Naive thymus-derived CD4-positive, alpha-beta T cell (primary cell): ENCODE results near the gene PNPLA2. TPM values are rescaled to one million over a fixed set of nuclear protein-coding genes. Genes with fewer than 3 reads are reported as not detected.

ENCODE experiments used
- ATAC-seq: fragments of 150-1000 bp; cut with Tn5 transposase; 2 replicates; pipeline ENCODE4 v1.10.0; 2021; ENCODE audit warnings: mild to moderate bottlenecking, moderate library complexity
- CTCF ChIA-PET: fragments of 350-600 bp; sonication (Branson Sonifier 250); formaldehyde crosslinking; loops from one replicate; lab custom pipeline; 2021; ENCODE audit warnings: antibody characterized with exemption; lab: Charles Lee
- POLR2A ChIA-PET: fragments of 350-600 bp; sonication (Branson Sonifier 250); formaldehyde crosslinking; loops from one replicate; lab custom pipeline; 2021; ENCODE audit warnings: antibody characterized with exemption, inconsistent platforms; lab: Charles Lee
- DNase-seq, 9 donors: peaks; one replicate each; pipeline versions ENCODE4 v3.0.0 to v3.0.0-alpha.2; 2020 to 2022; ENCODE audit warnings: mixed read lengths in 1 of 9
- H3K27ac ChIP-seq: one replicate; pipeline ENCODE4 v1.7.0; 2013; ENCODE audit warnings: mild to moderate bottlenecking, low read depth, low read length, moderate library complexity
- H3K27me3 ChIP-seq, 2 donors: one replicate each; pipeline ENCODE4 v1.7.0; 2013; ENCODE audit warnings: low read length in 2 of 2, mild to moderate bottlenecking in 2 of 2, moderate library complexity in 2 of 2; ENCODE audit not compliant: control insufficient read depth in 2 of 2, insufficient read depth in 2 of 2
- H3K36me3 ChIP-seq, 3 experiments: 1 replicate in 2 of 3; 2 replicates in 1 of 3; pipeline ENCODE4 v1.7.0; 2013; ENCODE audit warnings: low read length in 3 of 3, mild to moderate bottlenecking in 3 of 3, moderate library complexity in 1 of 3; ENCODE audit not compliant: insufficient read depth in 3 of 3, control insufficient read depth in 2 of 3
- H3K4me1 ChIP-seq, 2 donors: one replicate each; pipeline ENCODE4 v1.7.0; 2013; ENCODE audit warnings: low read length in 2 of 2, mild to moderate bottlenecking in 2 of 2, moderate library complexity in 1 of 2; ENCODE audit not compliant: control insufficient read depth in 2 of 2, insufficient read depth in 2 of 2
- H3K4me3 ChIP-seq: 2 replicates; pipeline ENCODE4 v1.7.0; 2013; ENCODE audit warnings: mild to moderate bottlenecking, low read length
- H3K9me3 ChIP-seq, 3 experiments: 1 replicate in 2 of 3; 2 replicates in 1 of 3; pipeline ENCODE4 v1.7.0; 2013; ENCODE audit warnings: low read length in 3 of 3; ENCODE audit not compliant: control insufficient read depth in 2 of 3
- H3K27ac Mint-ChIP-seq, 9 donors: one replicate each; pipeline ENCODE4 v1.8.0; 2020 to 2022; ENCODE audit warnings: mixed read lengths in 9 of 9, mild to moderate bottlenecking in 8 of 9, moderate library complexity in 5 of 9, inconsistent platforms in 2 of 9
- H3K27me3 Mint-ChIP-seq, 5 donors: one replicate each; pipeline ENCODE4 v1.8.0; 2021 to 2022; ENCODE audit warnings: mixed read lengths in 5 of 5, mild to moderate bottlenecking in 1 of 5
- H3K36me3 Mint-ChIP-seq, 5 donors: one replicate each; pipeline ENCODE4 v1.8.0; 2020 to 2022; ENCODE audit warnings: mixed read lengths in 5 of 5, mild to moderate bottlenecking in 3 of 5, inconsistent platforms in 1 of 5
- H3K4me1 Mint-ChIP-seq, 7 donors: one replicate each; pipeline ENCODE4 v1.8.0; 2020 to 2022; ENCODE audit warnings: mixed read lengths in 7 of 7, mild to moderate bottlenecking in 3 of 7, inconsistent platforms in 1 of 7
- H3K4me3 Mint-ChIP-seq, 10 donors: one replicate each; pipeline ENCODE4 v1.8.0; 2020 to 2022; ENCODE audit warnings: mild to moderate bottlenecking in 10 of 10, mixed read lengths in 10 of 10, moderate library complexity in 6 of 10, inconsistent platforms in 2 of 10
- H3K9me3 Mint-ChIP-seq, 11 donors: one replicate each; pipeline ENCODE4 v1.8.0; 2020 to 2022; ENCODE audit warnings: mixed read lengths in 11 of 11, mild to moderate bottlenecking in 4 of 11, inconsistent platforms in 1 of 11, moderate library complexity in 1 of 11
- intact Hi-C, 2 donors: fragments of 100-400 bp; cut with micrococcal nuclease; formaldehyde crosslinking; loops; one replicate each; pipeline ENCODE4 v1.15.1; 2023
- polyA plus RNA-seq, 2 donors: library from polyadenylated mRNA; unstranded; fragments of 300-500 nt; fragmentation: Illumina TruSeq; gene quantifications; one replicate each; pipeline ENCODE4 v1.2.3, GENCODE V29; 2021
- total RNA-seq, 6 experiments: library from RNA in 5 of 6; stranded (reverse) in 5 of 6; gene quantifications; 1 replicate in 5 of 6; 2 replicates in 1 of 6; pipeline ENCODE4 v1.2.3 and lab custom pipeline; 2021 to 2026

PNPLA2 gene
- total and polyA plus RNA-seq, 7 experiments from 2014 or later: 26.0 to 237 (median 203) TPM

GRCh38 chr11:788953-789940 is 29.5 kb upstream of the PNPLA2 start:
- H3K4me3 ChIP-seq: no peak overlapping the region
- DNase-seq: peak in 1 of 9 donors; percentile 7
- CTCF ChIA-PET: no interaction called here
- Mint-ChIP-seq H3K9me3 (no peaks in the 10 kb centered on the region), H3K36me3 (peaks cover 0 to 8% (median 0%) of the 10 kb centered on the region in 5 donors), H3K4me1 (peaks cover 0 to 6% (median 0%) of the 10 kb centered on the region in 7 donors), H3K27me3 (no peaks in the 10 kb centered on the region), H3K27ac (peak overlapping the region in 1 of 9 donors; percentile 58), H3K4me3 (peak overlapping the region in 1 of 10 donors; percentile 48)
- no peaks in the 10 kb centered on the region for H3K9me3 ChIP-seq
- H3K36me3 ChIP-seq: peaks cover 0 to 33% (median 0%) of the 10 kb centered on the region in 3 experiments
- H3K4me1 ChIP-seq: no peaks in the 10 kb centered on the region
- H3K27me3 ChIP-seq: no peaks in the 10 kb centered on the region
- intact Hi-C loops: no loop called here
- ATAC-seq: no peak
- POLR2A ChIA-PET: no interaction called here
- no peak overlapping the region for H3K27ac ChIP-seq

DNA sequence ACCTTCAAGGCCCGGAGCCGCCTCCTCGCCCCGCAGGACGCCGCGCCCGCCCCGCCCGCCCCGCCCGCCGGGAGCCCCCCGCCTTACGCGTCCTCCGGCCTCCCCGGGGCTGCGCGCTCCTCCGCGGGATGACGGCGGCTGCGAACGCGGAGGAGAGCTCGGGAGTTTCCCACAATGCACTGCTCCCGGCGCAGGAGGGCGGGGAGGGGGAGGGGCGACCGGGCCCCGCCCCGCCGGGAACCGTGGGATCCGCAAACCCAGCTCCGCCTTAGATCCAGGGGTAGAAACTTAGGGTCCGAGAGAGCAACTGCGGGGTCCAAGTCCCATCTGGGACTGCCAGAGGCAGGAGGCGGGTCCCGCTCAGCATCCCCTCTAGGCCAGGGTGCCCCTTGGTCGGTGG is 28.8 kb upstream of the PNPLA2 start, which contains the start of gene CEND1:
CEND1 (minus strand) TSS at position 148 of the 400 bp plus-strand sequence. CDS start 1,514 bp downstream, outside the sequence.
- Histone ChIP-seq H3K27me3 (no peaks in the 10 kb centered on the region), H3K9me3 (no peaks in the 10 kb centered on the region), H3K4me3 (no peak within 1 kb of the TSS), H3K4me1 (no peaks in the 10 kb centered on the region), H3K36me3 (peaks cover 0 to 36% (median 0%) of the 10 kb centered on the region in 3 experiments), H3K27ac (no peak within 1 kb of the TSS)
- Mint-ChIP-seq H3K36me3 (peaks cover 0 to 8% (median 0%) of the 10 kb centered on the region in 5 donors), H3K27me3 (no peaks in the 10 kb centered on the region), H3K4me1 (peaks cover 0 to 6% (median 0%) of the 10 kb centered on the region in 7 donors), H3K27ac (peak within 1 kb of the TSS in 1 of 9 donors; percentile 58), H3K4me3 (peak within 1 kb of the TSS in 2 of 10 donors; percentile 48 to 49), H3K9me3 (no peaks in the 10 kb centered on the region)
- intact Hi-C loops: loop anchor here (1.0 to 10.0 kb wide), 3 partner anchors 13 to 375 kb away; partner anchors contain the start of genes GATD1 (in 1 of the 2), LMNTD2 (in 1 of the 2), RASSF7 (in 1 of the 2) and SIGIRR (in 1 of the 2)
- CTCF ChIA-PET: no interaction called here
- POLR2A ChIA-PET: interaction anchor here (1.4 kb wide), 1 partner anchor 12 kb away, joined by 5 read pairs; no protein-coding TSS in a partner anchor
- peak; percentile 60 for ATAC-seq
- peak in 1 of 9 donors; percentile 68 for DNase-seq

- H3K27ac ChIP-seq: no peak overlapping the region
- Mint-ChIP-seq H3K27me3 (no peaks in the 10 kb centered on the region), H3K4me3 (peak overlapping the region in 1 of 10 donors; percentile 49), H3K4me1 (peaks cover 0 to 8% (median 2%) of the 10 kb centered on the region in 7 donors), H3K27ac (peak overlapping the region in 1 of 9 donors; percentile 42), H3K9me3 (no peaks in the 10 kb centered on the region), H3K36me3 (peaks cover 0 to 8% (median 0%) of the 10 kb centered on the region in 5 donors)
- peaks cover 0 to 6% of the 10 kb centered on the region in 2 donors for H3K4me1 ChIP-seq
- intact Hi-C loops: loop anchor here (1.0 to 10.0 kb wide), 3 partner anchors 14 to 376 kb away; partner anchors contain the start of genes GATD1 (in 1 of the 2), LMNTD2 (in 1 of the 2), RASSF7 (in 1 of the 2) and SIGIRR (in 1 of the 2)
- CTCF ChIA-PET: no interaction called here
- ATAC-seq (no peak), DNase-seq (no peak)
- H3K9me3 ChIP-seq: no peaks in the 10 kb centered on the region
- peaks cover 0 to 39% (median 0%) of the 10 kb centered on the region in 3 experiments for H3K36me3 ChIP-seq
- no peak overlapping the region for H3K4me3 ChIP-seq
- POLR2A ChIA-PET: interaction anchor here (1.2 to 1.6 kb wide), 4 partner anchors 10 to 13 kb away, joined by 3 to 5 read pairs (median 4); no protein-coding TSS in a partner anchor
- H3K27me3 ChIP-seq: no peaks in the 10 kb centered on the region
These were observed 27.8 kb upstream of the PNPLA2 start for GRCh38 chr11:790721-791564.

DNA sequence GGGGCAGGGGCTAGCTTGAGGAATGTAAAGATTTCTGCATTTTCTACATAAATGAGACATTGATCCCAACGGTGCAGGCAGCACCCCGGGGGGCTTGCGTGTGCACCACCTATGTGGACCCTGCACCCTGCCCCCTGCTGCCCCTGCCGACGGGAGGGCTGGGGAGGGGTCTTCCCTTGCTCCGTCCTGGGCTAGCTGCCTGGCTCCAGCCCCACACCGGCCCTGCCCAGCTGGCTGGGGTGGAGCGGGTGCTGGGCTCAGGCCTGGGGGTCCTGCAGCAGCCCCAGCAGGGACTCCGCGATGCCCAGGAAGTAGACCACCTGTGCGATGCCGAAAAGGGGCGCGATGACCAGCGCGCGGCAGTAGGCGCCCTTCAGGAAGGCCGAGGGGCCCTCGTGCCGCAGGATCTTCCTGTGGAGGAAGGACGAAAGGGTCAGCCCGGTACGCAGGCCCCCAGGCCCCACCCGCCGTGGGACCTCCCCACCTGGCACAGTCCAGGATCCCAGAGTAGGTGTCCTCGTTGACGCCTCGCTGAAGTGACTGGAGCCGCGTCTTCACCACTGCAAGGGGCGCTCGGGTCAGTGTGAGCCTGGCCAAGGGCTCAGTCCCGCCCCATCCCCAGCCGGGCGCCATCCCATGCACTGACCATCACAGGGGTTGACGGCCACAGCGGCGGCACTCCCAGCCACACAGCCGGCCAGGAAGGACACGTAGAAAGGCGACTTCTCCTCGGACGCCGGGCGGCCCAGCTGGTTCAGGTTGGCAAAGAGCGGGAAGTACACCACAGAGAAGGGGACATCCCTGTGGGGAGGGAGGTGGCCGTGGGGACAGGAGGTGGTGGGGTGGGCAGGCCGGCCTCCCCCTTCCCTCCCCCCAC is 26.8 kb upstream of the PNPLA2 start:
- no peaks in the 10 kb centered on the region for H3K27me3 Mint-ChIP-seq
- Histone ChIP-seq H3K4me3 (no peak overlapping the region), H3K36me3 (peaks cover 0 to 39% (median 0%) of the 10 kb centered on the region in 3 experiments), H3K27ac (no peak overlapping the region), H3K9me3 (no peaks in the 10 kb centered on the region), H3K27me3 (no peaks in the 10 kb centered on the region), H3K4me1 (peaks cover 7 to 13% of the 10 kb centered on the region in 2 donors)
- peaks cover 0 to 16% (median 10%) of the 10 kb centered on the region in 7 donors for H3K4me1 Mint-ChIP-seq
- ATAC-seq: no peak
- CTCF ChIA-PET: no interaction called here
- intact Hi-C loops: loop anchor here (10.0 kb wide), 2 partner anchors 227 to 377 kb away; partner anchors contain the start of genes LMNTD2 (in 1 of the 2), RASSF7 (in 1 of the 2) and SIGIRR (in 1 of the 2)
- DNase-seq: no peak
- H3K4me3 Mint-ChIP-seq: peak overlapping the region in 1 of 10 donors; percentile 7
- H3K9me3 Mint-ChIP-seq: no peaks in the 10 kb centered on the region
- H3K36me3 Mint-ChIP-seq: peaks cover 0 to 8% (median 0%) of the 10 kb centered on the region in 5 donors
- POLR2A ChIA-PET: interaction anchor here (1.2 to 1.6 kb wide), 3 partner anchors 9 to 11 kb away, joined by 3 to 4 read pairs (median 3); no protein-coding TSS in a partner anchor
- H3K27ac Mint-ChIP-seq: no peak overlapping the region

- ATAC-seq: no peak
- Histone ChIP-seq H3K4me1 (peaks cover 10 to 14% of the 10 kb centered on the region in 2 donors), H3K27ac (no peak overlapping the region), H3K4me3 (no peak overlapping the region), H3K9me3 (no peaks in the 10 kb centered on the region), H3K36me3 (peaks cover 0 to 39% (median 0%) of the 10 kb centered on the region in 3 experiments), H3K27me3 (no peaks in the 10 kb centered on the region)
- H3K36me3 Mint-ChIP-seq: peaks cover 0 to 8% (median 0%) of the 10 kb centered on the region in 5 donors
- no peak overlapping the region for H3K4me3 Mint-ChIP-seq
- peaks cover 0 to 21% (median 13%) of the 10 kb centered on the region in 7 donors for H3K4me1 Mint-ChIP-seq
- no peaks in the 10 kb centered on the region for H3K27me3 Mint-ChIP-seq
- no peak for DNase-seq
- H3K27ac Mint-ChIP-seq: no peak overlapping the region
- intact Hi-C loops: loop anchor here (10.0 kb wide), 2 partner anchors 228 to 378 kb away; partner anchors contain the start of genes LMNTD2 (in 1 of the 2), RASSF7 (in 1 of the 2) and SIGIRR (in 1 of the 2)
- POLR2A ChIA-PET: no interaction called here
- no peaks in the 10 kb centered on the region for H3K9me3 Mint-ChIP-seq
- CTCF ChIA-PET: no interaction called here
These were observed 26.2 kb upstream of the PNPLA2 start for GRCh38 chr11:792535-792821.
